PC-3 (cell line): ENCODE measurements around the gene SRSF1. TPM values are rescaled to one million over a fixed set of nuclear protein-coding genes. Genes with fewer than 3 reads are reported as not detected.

Source experiments
- ATAC-seq: fragments of 200-7000 bp; cut with Tn5 transposase; 2 replicates; pipeline ENCODE4 v1.9.1; 2020; ENCODE audit warnings: mild to moderate bottlenecking, moderate library complexity
- BruUV-seq: library from RNA; stranded (reverse); fragments of 400-500 nt; replicated peaks from 2 replicates; lab custom pipeline; 2021; lab: Mats Ljungman, UMichigan
- CTCF ChIA-PET: fragments of 300-600 bp; sonication (Branson Sonifier 250); formaldehyde crosslinking; loops from one replicate; lab custom pipeline; 2022; ENCODE audit warnings: antibody characterized with exemption; lab: Charles Lee
- POLR2A ChIA-PET: fragments of 300-600 bp; sonication (Branson Sonifier 250); formaldehyde crosslinking; loops from one replicate; lab custom pipeline; 2022; ENCODE audit warnings: antibody characterized with exemption; ENCODE audit not compliant: unreplicated experiment; lab: Charles Lee
- DNase-seq: peaks from one replicate; pipeline ENCODE4 v3.0.0-alpha.2; 2015
- H2AFZ ChIP-seq: fragments of 300-600 bp; sonication (generic); 2 replicates; pipeline ENCODE4 v1.6.0; 2016; ENCODE audit warnings: antibody characterized with exemption, low read length
- H3F3A ChIP-seq: fragments of 300-600 bp; sonication (generic); one replicate; pipeline ENCODE4 v1.6.0; 2017; ENCODE audit warnings: antibody characterized with exemption, low read length, control low read depth, mild to moderate bottlenecking; ENCODE audit not compliant: unreplicated experiment
- H3K27ac ChIP-seq: fragments of 300-600 bp; sonication (generic); 2 replicates; pipeline ENCODE4 v1.5.1; 2016; ENCODE audit warnings: mild to moderate bottlenecking, low read length
- H3K27me3 ChIP-seq: fragments of 300-600 bp; sonication (generic); 2 replicates; pipeline ENCODE4 v1.6.1; 2016; ENCODE audit warnings: low read length, mixed read lengths
- H3K36me3 ChIP-seq: fragments of 300-600 bp; sonication (generic); 2 replicates; pipeline ENCODE4 v1.6.1; 2016; ENCODE audit warnings: low read depth, mixed run types, low read length, mixed read lengths
- H3K4me1 ChIP-seq: fragments of 300-600 bp; sonication (generic); 2 replicates; pipeline ENCODE4 v1.5.1; 2016; ENCODE audit warnings: low read length; ENCODE audit not compliant: insufficient read depth
- H3K4me2 ChIP-seq: fragments of 300-600 bp; sonication (generic); 2 replicates; pipeline ENCODE4 v1.6.0; 2016; ENCODE audit warnings: low read length
- H3K4me3 ChIP-seq: fragments of 300-600 bp; sonication (generic); 2 replicates; pipeline ENCODE4 v1.5.1; 2016; ENCODE audit warnings: mild to moderate bottlenecking, low read length, mixed read lengths
- H3K79me2 ChIP-seq: fragments of 300-600 bp; sonication (generic); 2 replicates; pipeline ENCODE4 v1.6.1; 2017; ENCODE audit warnings: low read length, mixed read lengths
- H3K9ac ChIP-seq: fragments of 300-600 bp; sonication (generic); 2 replicates; pipeline ENCODE4 v1.6.0; 2016; ENCODE audit warnings: mild to moderate bottlenecking, low read length
- H3K9me2 ChIP-seq: fragments of 300-600 bp; sonication (generic); replicated peaks from 2 replicates; pipeline ENCODE4 v1.6.1; 2016; ENCODE audit warnings: mixed run types, low read length, mixed read lengths
- H3K9me3 ChIP-seq: fragments of 300-600 bp; sonication (generic); 2 replicates; pipeline ENCODE4 v1.6.1; 2016; ENCODE audit warnings: low read length, mixed read lengths
- H4K20me1 ChIP-seq: fragments of 300-600 bp; sonication (generic); 2 replicates; pipeline ENCODE4 v1.6.1; 2016; ENCODE audit warnings: low read length, mixed read lengths
- EZH2 ChIP-seq: fragments of 300-600 bp; sonication (generic); IDR thresholded peaks from one replicate; pipeline ENCODE4 v1.6.1; 2017; ENCODE audit warnings: antibody characterized with exemption, mild to moderate bottlenecking, low read length; ENCODE audit not compliant: unreplicated experiment
- EZH2phosphoT487 ChIP-seq: fragments of 300-600 bp; sonication (generic); IDR thresholded peaks from 2 replicates; pipeline ENCODE4 v1.6.1; 2018; ENCODE audit warnings: mild to moderate bottlenecking, antibody characterized with exemption, low read length, borderline replicate concordance
- intact Hi-C: fragments of 100-400 bp; cut with micrococcal nuclease; formaldehyde crosslinking; loops from 2 replicates; pipeline ENCODE4 v1.9.0; 2023
- total RNA-seq: library from RNA; depleted of rRNA; stranded (reverse); fragments of >200 nt; gene quantifications from 2 replicates; pipeline ENCODE4 v1.2.3, GENCODE V29; 2014
- TF ChIP-seq, protein P1 (sequence below): fragments of 300-600 bp; sonication (generic); conservative IDR thresholded peaks from 2 replicates; pipeline ENCODE4 v1.5.1; 2017; ENCODE audit warnings: antibody characterized with exemption, low read depth, mild to moderate bottlenecking, low read length

The SRSF1 gene
- total RNA-seq, 1 experiment from 2014 or later: 325 TPM

DNA sequence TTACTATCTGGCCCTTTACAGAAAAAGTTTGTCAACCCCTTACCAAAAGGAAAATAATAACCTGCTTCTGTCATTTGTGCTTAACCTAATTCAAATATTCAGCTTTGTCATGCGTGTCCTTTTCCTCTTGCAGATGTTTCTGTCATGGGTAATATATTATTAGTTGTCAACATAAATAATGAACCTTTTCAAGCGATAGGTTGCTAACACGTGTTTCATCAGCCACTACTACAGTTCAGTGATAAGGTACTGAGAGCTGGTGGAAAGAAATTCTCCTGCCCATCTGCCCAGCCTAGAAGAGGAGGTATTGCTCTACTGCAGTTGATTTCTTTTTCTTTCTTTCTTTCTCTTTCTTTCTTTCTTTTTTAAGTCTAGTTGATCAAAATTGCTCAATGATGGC is 12.0 kb upstream of the SRSF1 start:
- Histone ChIP-seq H3K9ac (no peak overlapping the region), H3K27me3 (no peaks in the 10 kb centered on the region), H3K9me3 (no peaks in the 10 kb centered on the region), H4K20me1 (no peaks in the 10 kb centered on the region), H3K9me2 (no peaks in the 10 kb centered on the region), H3K79me2 (no peaks in the 10 kb centered on the region), H3K36me3 (no peaks in the 10 kb centered on the region), H3K27ac (no peak overlapping the region), H3F3A (no peaks in the 10 kb centered on the region), H2AFZ (no peak overlapping the region), H3K4me2 (no peak overlapping the region), H3K4me1 (peaks cover 13% of the 10 kb centered on the region), H3K4me3 (no peak overlapping the region)
- CTCF ChIA-PET: no interaction called here
- ATAC-seq (no peak), DNase-seq (no peak)
- intact Hi-C loops: no loop called here
- BruUV-seq: no TSS peak
- no peak for TF ChIP-seq EZH2
- TF ChIP-seq EZH2phosphoT487: no peak
- TF ChIP-seq, protein P1, sequence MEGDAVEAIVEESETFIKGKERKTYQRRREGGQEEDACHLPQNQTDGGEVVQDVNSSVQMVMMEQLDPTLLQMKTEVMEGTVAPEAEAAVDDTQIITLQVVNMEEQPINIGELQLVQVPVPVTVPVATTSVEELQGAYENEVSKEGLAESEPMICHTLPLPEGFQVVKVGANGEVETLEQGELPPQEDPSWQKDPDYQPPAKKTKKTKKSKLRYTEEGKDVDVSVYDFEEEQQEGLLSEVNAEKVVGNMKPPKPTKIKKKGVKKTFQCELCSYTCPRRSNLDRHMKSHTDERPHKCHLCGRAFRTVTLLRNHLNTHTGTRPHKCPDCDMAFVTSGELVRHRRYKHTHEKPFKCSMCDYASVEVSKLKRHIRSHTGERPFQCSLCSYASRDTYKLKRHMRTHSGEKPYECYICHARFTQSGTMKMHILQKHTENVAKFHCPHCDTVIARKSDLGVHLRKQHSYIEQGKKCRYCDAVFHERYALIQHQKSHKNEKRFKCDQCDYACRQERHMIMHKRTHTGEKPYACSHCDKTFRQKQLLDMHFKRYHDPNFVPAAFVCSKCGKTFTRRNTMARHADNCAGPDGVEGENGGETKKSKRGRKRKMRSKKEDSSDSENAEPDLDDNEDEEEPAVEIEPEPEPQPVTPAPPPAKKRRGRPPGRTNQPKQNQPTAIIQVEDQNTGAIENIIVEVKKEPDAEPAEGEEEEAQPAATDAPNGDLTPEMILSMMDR: no peak
- POLR2A ChIA-PET: no interaction called here

DNA sequence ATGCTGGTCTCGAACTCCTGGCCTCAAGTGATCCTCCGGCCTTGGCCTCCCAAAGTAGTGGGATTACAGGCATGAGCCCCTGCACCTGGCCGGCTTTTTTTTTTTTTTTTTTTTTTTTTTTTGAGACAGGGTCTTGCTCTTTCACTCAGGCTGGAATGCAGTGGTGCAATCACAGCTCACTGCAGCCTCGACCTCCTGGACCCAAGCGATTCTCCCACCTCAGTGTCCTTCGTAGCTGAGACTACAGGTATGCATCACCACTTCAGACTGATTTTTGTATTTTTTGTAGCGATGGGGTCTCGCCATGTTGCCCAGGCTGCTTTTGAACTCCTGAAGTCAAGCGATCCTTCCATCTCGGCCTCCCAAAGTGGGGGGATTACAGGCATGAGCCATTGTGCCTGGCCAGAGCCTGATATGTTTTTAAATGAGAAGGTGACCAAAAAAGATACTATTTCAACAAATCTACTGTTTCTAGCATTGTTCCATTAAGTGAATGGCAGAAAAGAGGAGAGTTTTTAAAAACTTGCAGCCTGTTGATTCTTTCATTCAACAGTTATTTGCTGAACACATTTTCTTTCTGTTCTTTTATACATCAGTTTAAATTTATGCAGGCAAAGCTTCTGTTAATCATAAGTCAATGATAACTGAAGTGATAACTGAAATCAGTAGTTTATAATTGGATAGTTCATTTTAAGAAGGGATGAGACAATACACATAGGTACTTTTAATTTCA is 3.2 kb upstream of the SRSF1 start:
- Histone ChIP-seq H3K9me2 (no peaks in the 10 kb centered on the region), H3K4me1 (no peaks in the 10 kb centered on the region; the same call in 1 of the 2 replicates), H2AFZ (no peak overlapping the region), H4K20me1 (peaks cover 11% of the 10 kb centered on the region), H3K27ac (no peak overlapping the region), H3K79me2 (peaks cover 25% of the 10 kb centered on the region), H3K36me3 (peaks cover 12% of the 10 kb centered on the region), H3K4me2 (no peak overlapping the region), H3K4me3 (no peak overlapping the region), H3K9me3 (no peaks in the 10 kb centered on the region), H3F3A (no peaks in the 10 kb centered on the region), H3K27me3 (no peaks in the 10 kb centered on the region), H3K9ac (no peak overlapping the region)
- TF ChIP-seq EZH2phosphoT487: no peak
- no peak for TF ChIP-seq EZH2
- TF ChIP-seq, protein P1: no peak
- intact Hi-C loops: no loop called here
- POLR2A ChIA-PET: interaction anchor here (0.5 kb wide), 1 partner anchor 38 kb away, joined by 8 read pairs; no protein-coding TSS in a partner anchor
- BruUV-seq: no TSS peak
- CTCF ChIA-PET: interaction anchor here (0.6 kb wide), 1 partner anchor 10 kb away, joined by 5 read pairs; no protein-coding TSS in a partner anchor
- no peak for ATAC-seq
- DNase-seq: no peak
